ENCODE measurements around the gene TIMM21. TPM values are rescaled to one million over a fixed set of nuclear protein-coding genes. Genes with fewer than 3 reads are reported as not detected.

The TIMM21 gene
- total RNA-seq, 1 donor: 10.5 TPM

- DNase-seq (ENCODE audit: low read depth in 2 of 3, low spot score in 2 of 3): no peak
Observed at GRCh38 chr18:74185860-74186259, 37.5 kb downstream of the TIMM21 start.

- DNase-seq (ENCODE audit: low read depth in 2 of 3, low spot score in 2 of 3): no peak
Observed at GRCh38 chr18:74186661-74187060, 38.3 kb downstream of the TIMM21 start.

- DNase-seq (ENCODE audit: low read depth in 2 of 3, low spot score in 2 of 3): no peak
Observed at GRCh38 chr18:74190086-74190485, 41.8 kb downstream of the TIMM21 start.

GRCh38 chr18:74191577-74191976 lies 43.3 kb downstream of the TIMM21 start:
- DNase-seq (ENCODE audit: low read depth in 2 of 3, low spot score in 2 of 3): no peak

GRCh38 chr18:74194691-74195090 lies 46.4 kb downstream of the TIMM21 start:
- DNase-seq (ENCODE audit: low read depth in 2 of 3, low spot score in 2 of 3): no peak

- peak; percentile 54 to 86 (median 72) for DNase-seq (ENCODE audit: low read depth in 2 of 3, low spot score in 2 of 3)
Observed at GRCh38 chr18:74196220-74197119, 48.1 kb downstream of the TIMM21 start.

GRCh38 chr18:74197705-74198341 lies 49.5 kb downstream of the TIMM21 start:
- no peak for DNase-seq (ENCODE audit: low read depth in 2 of 3, low spot score in 2 of 3)

GRCh38 chr18:74198453-74198852 lies 50.1 kb downstream of the TIMM21 start:
- DNase-seq (ENCODE audit: low read depth in 2 of 3, low spot score in 2 of 3): no peak

- no peak for DNase-seq (ENCODE audit: low read depth in 2 of 3, low spot score in 2 of 3)
Observed at GRCh38 chr18:74200780-74201179, 52.5 kb downstream of the TIMM21 start.

- DNase-seq (ENCODE audit: low read depth in 2 of 3, low spot score in 2 of 3): no peak
Observed at GRCh38 chr18:74203811-74204210, 55.5 kb downstream of the TIMM21 start.

GRCh38 chr18:74204526-74205152 lies 56.3 kb downstream of the TIMM21 start:
- DNase-seq (ENCODE audit: low read depth in 2 of 3, low spot score in 2 of 3): peak in 1 of 3 donors; percentile 2

Other genes with a start within 250 kb of the TIMM21 start
- 0.81 TPM for gene FBXO15, start 689 bp upstream of the TIMM21 start, total RNA-seq
- 24.2 TPM for gene CYB5A, start 143.4 kb downstream of the TIMM21 start, total RNA-seq
- gene C18orf63, start 167.3 kb downstream of the TIMM21 start, total RNA-seq: not detected

Data from hematopoietic multipotent progenitor cell (in vitro differentiated cells).